SK-N-MC (cell line): Measurements from ENCODE around the gene PTPN7.

ENCODE experiments used
- EZH2 ChIP-seq: fragments of 200-600 bp; sonication (generic); IDR thresholded peaks from one replicate; pipeline ENCODE4 v1.6.1; 2017; ENCODE audit warnings: antibody characterized with exemption
- POLR2AphosphoS5 ChIP-seq: IDR thresholded peaks from 2 replicates; pipeline ENCODE4 v1.6.1; 2012; ENCODE audit warnings: mild to moderate bottlenecking, low read depth, low read length, borderline replicate concordance

DNA sequence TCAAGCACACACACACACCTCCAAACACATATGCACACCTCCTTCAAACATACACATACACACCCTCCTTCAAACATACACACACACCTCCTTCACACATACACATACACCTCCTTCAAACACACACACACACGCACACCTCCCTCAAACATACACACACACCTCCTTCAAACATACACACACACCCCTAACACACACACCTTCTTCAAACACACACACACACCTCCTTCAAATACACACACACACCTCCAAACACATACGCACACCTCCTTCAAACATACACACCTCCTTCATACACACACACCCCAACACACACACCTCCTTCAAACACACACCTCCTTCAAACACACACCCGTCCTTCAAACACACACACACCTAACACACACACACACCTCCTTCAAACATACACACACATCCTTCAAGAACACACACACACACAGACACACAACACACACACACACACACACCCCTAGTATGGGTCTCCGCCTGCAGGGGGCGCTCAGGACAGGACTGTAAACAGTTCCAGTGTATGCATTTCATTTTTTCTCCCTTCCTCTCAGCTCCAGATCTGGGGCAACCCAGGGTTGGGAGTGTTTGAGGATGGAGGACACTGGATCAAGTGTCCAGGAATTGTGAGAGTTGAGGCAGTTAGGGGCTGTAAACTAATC, 45.3 kb upstream of the PTPN7 start:
- TF ChIP-seq EZH2: no peak
- TF ChIP-seq POLR2AphosphoS5: no peak
